ENCODE results near the gene FBXL14. TPM values are rescaled to one million over a fixed set of nuclear protein-coding genes. Genes with fewer than 3 reads are reported as not detected.

The FBXL14 gene
- total and polyA plus RNA-seq, 2 of the 13 experiments (the other 11 are each of a cell fraction or from before 2014, with no cell fraction given), result 7.0 to 7.4 TPM

- CTCF ChIA-PET (ENCODE audit: low intra/inter-chr PET ratio, low total read pairs), result no interaction called here
- intact Hi-C loops (cut with micrococcal nuclease; ENCODE audit: unreplicated experiment), result no loop called here
These were observed 61.2 kb downstream of the FBXL14 start for GRCh38 chr12:1533205-1533601.

DNA sequence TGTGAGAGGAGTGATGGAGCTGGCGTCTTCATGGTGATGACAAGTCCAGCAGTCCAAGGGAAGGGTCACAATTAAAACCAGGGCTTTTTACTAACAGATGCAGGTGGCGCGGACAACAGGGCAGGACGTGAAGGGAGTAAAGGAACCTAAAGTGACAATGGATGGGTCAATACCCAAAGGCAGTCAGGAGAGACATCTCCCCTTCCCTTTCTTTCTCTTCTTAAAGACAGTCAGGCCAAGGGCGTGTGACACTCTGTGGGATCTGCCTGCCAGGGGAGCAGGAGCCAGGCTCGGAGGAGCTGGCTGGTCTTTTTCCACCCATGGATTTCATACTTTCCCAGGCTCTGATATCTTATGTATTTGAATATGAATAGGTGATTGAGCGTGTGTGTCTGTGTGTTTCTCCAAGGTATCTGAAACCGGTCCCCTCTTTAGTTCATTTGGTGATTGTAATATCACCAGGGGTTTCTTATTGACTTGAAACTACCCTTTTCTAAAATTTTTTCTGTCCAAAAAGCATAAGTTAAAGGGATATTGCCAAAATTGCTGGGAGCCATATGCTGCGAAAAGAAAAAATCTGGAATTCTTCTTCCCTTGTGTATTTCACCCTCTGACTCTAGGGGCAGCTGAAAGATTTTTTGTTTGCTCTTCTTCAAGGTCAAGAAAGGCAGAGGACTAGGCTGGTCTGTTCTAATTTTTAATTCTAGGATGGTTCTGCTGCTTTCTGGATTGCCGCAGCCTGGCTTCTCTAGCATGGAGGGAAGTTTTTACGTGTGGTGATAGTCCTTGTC lies 61.8 kb downstream of the FBXL14 start:
- H3K9ac ChIP-seq (ENCODE audit: insufficient read depth, low read depth, low read length), result no peak overlapping the region
- intact Hi-C loops (cut with micrococcal nuclease; ENCODE audit: unreplicated experiment) (no loop called here), in situ Hi-C loops (cut with HindIII; ENCODE audit: extremely low pct_ligation_motif_present, low pct_unique_long_range_greater_than_20kb) (no loop called here)
- no peak overlapping the region for H3K27ac ChIP-seq (ENCODE audit: extremely low read length, insufficient read depth, low read length)
- no peak overlapping the region for H3K4me3 ChIP-seq (replicated peaks in 1 of 3; ENCODE audit: insufficient read depth in 1 of 3, low read depth in 2 of 3, low read length in 3 of 3)
- H3K27me3 ChIP-seq (ENCODE audit: control insufficient read depth in 1 of 2, insufficient read depth in 2 of 2, low read length in 2 of 2), result peaks cover 13 to 85% of the 10 kb centered on the region in 2 experiments; a peak in 4 of 5 replicates
- H4K20me1 ChIP-seq (ENCODE audit: insufficient read depth, low read length), result no peaks in the 10 kb centered on the region
- H2AFZ ChIP-seq (ENCODE audit: low read length), result no peak overlapping the region
- H3K4me1 ChIP-seq (ENCODE audit: insufficient read depth, low read length), result peaks cover 20% of the 10 kb centered on the region
- DNase-seq (ENCODE audit: low spot score), result no peak
- 0 out of 2 replicates have a peak, but pooled peaks have one; percentile 3 for TF ChIP-seq EZH2 (conservative IDR thresholded peaks at IDR 0.05; ENCODE audit: low read depth, low read length)
- TF ChIP-seq, protein P1, sequence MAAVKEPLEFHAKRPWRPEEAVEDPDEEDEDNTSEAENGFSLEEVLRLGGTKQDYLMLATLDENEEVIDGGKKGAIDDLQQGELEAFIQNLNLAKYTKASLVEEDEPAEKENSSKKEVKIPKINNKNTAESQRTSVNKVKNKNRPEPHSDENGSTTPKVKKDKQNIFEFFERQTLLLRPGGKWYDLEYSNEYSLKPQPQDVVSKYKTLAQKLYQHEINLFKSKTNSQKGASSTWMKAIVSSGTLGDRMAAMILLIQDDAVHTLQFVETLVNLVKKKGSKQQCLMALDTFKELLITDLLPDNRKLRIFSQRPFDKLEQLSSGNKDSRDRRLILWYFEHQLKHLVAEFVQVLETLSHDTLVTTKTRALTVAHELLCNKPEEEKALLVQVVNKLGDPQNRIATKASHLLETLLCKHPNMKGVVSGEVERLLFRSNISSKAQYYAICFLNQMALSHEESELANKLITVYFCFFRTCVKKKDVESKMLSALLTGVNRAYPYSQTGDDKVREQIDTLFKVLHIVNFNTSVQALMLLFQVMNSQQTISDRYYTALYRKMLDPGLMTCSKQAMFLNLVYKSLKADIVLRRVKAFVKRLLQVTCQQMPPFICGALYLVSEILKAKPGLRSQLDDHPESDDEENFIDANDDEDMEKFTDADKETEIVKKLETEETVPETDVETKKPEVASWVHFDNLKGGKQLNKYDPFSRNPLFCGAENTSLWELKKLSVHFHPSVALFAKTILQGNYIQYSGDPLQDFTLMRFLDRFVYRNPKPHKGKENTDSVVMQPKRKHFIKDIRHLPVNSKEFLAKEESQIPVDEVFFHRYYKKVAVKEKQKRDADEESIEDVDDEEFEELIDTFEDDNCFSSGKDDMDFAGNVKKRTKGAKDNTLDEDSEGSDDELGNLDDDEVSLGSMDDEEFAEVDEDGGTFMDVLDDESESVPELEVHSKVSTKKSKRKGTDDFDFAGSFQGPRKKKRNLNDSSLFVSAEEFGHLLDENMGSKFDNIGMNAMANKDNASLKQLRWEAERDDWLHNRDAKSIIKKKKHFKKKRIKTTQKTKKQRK (IDR thresholded peaks at IDR 0.05; ENCODE audit: low read length), result no peak
- TF ChIP-seq ZBTB8A (CRISPR knock-in tag; IDR thresholded peaks at IDR 0.05; ENCODE audit: borderline replicate concordance, low read depth), result no peak
- TF ChIP-seq, protein P2, sequence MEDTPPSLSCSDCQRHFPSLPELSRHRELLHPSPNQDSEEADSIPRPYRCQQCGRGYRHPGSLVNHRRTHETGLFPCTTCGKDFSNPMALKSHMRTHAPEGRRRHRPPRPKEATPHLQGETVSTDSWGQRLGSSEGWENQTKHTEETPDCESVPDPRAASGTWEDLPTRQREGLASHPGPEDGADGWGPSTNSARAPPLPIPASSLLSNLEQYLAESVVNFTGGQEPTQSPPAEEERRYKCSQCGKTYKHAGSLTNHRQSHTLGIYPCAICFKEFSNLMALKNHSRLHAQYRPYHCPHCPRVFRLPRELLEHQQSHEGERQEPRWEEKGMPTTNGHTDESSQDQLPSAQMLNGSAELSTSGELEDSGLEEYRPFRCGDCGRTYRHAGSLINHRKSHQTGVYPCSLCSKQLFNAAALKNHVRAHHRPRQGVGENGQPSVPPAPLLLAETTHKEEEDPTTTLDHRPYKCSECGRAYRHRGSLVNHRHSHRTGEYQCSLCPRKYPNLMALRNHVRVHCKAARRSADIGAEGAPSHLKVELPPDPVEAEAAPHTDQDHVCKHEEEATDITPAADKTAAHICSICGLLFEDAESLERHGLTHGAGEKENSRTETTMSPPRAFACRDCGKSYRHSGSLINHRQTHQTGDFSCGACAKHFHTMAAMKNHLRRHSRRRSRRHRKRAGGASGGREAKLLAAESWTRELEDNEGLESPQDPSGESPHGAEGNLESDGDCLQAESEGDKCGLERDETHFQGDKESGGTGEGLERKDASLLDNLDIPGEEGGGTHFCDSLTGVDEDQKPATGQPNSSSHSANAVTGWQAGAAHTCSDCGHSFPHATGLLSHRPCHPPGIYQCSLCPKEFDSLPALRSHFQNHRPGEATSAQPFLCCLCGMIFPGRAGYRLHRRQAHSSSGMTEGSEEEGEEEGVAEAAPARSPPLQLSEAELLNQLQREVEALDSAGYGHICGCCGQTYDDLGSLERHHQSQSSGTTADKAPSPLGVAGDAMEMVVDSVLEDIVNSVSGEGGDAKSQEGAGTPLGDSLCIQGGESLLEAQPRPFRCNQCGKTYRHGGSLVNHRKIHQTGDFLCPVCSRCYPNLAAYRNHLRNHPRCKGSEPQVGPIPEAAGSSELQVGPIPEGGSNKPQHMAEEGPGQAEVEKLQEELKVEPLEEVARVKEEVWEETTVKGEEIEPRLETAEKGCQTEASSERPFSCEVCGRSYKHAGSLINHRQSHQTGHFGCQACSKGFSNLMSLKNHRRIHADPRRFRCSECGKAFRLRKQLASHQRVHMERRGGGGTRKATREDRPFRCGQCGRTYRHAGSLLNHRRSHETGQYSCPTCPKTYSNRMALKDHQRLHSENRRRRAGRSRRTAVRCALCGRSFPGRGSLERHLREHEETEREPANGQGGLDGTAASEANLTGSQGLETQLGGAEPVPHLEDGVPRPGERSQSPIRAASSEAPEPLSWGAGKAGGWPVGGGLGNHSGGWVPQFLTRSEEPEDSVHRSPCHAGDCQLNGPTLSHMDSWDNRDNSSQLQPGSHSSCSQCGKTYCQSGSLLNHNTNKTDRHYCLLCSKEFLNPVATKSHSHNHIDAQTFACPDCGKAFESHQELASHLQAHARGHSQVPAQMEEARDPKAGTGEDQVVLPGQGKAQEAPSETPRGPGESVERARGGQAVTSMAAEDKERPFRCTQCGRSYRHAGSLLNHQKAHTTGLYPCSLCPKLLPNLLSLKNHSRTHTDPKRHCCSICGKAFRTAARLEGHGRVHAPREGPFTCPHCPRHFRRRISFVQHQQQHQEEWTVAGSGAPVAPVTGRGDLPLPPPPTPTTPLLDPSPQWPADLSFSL (CRISPR knock-in tag; IDR thresholded peaks at IDR 0.05), result no peak
- no peak for TF ChIP-seq ZNF672 (CRISPR knock-in tag; IDR thresholded peaks at IDR 0.05)
- no peak for ATAC-seq
- no TSS peak for BruUV-seq (replicated peaks)
- H3K79me2 ChIP-seq (ENCODE audit: insufficient read depth, low read length), result no peaks in the 10 kb centered on the region
- ChIA-PET CTCF (ENCODE audit: low intra/inter-chr PET ratio, low total read pairs) (no interaction called here), POLR2A (no interaction called here)
- H3K9me3 ChIP-seq (ENCODE audit: low read length), result no peaks in the 10 kb centered on the region
- 57% methylated on average over 11 of the region's 11 CpGs for WGBS (ENCODE audit: low lambda C conversion rate)
- FAIRE-seq, result no peak
- H3K4me2 ChIP-seq (ENCODE audit: low read depth, low read length), result no peak overlapping the region
- no peaks in the 10 kb centered on the region for H3K36me3 ChIP-seq (replicated peaks in 1 of 2; ENCODE audit: control insufficient read depth in 1 of 2, insufficient read depth in 2 of 2, low read length in 2 of 2)

More at GRCh38 chr12:1533205-1533601, 61.2 kb downstream of the FBXL14 start:
- no peak for DNase-seq (ENCODE audit: low spot score)
- Histone ChIP-seq H3K4me2 (ENCODE audit: low read depth, low read length) (0 out of 2 replicates have a peak overlapping the region, but pooled peaks have one; percentile 30), H3K36me3 (replicated peaks in 1 of 2; ENCODE audit: control insufficient read depth in 1 of 2, insufficient read depth in 2 of 2, low read length in 2 of 2) (no peaks in the 10 kb centered on the region), H3K4me1 (ENCODE audit: insufficient read depth, low read length) (peaks cover 20% of the 10 kb centered on the region), H3K9me3 (ENCODE audit: low read length) (no peaks in the 10 kb centered on the region), H4K20me1 (ENCODE audit: insufficient read depth, low read length) (no peaks in the 10 kb centered on the region), H3K4me3 (replicated peaks in 1 of 3; ENCODE audit: insufficient read depth in 1 of 3, low read depth in 2 of 3, low read length in 3 of 3) (no peak overlapping the region; a peak in 1 of 6 replicates), H3K79me2 (ENCODE audit: insufficient read depth, low read length) (no peaks in the 10 kb centered on the region), H3K27ac (ENCODE audit: extremely low read length, insufficient read depth, low read length) (no peak overlapping the region), H2AFZ (ENCODE audit: low read length) (no peak overlapping the region), H3K9ac (ENCODE audit: insufficient read depth, low read depth, low read length) (no peak overlapping the region), H3K27me3 (ENCODE audit: control insufficient read depth in 1 of 2, insufficient read depth in 2 of 2, low read length in 2 of 2) (peaks cover 14 to 85% of the 10 kb centered on the region in 2 experiments; a peak in 4 of 5 replicates)
- POLR2A ChIA-PET, result no interaction called here
- in situ Hi-C loops (cut with HindIII; ENCODE audit: extremely low pct_ligation_motif_present, low pct_unique_long_range_greater_than_20kb), result no loop called here
- BruUV-seq (replicated peaks), result no TSS peak
- FAIRE-seq, result no peak
- 2% methylated on average over 8 of the region's 9 CpGs for WGBS (ENCODE audit: low lambda C conversion rate)
- TF ChIP-seq ETV6 (CRISPR knock-in tag; conservative IDR thresholded peaks at IDR 0.05) (no peak), EZH2 (conservative IDR thresholded peaks at IDR 0.05; ENCODE audit: low read depth, low read length) (0 out of 2 replicates have a peak, but pooled peaks have one; percentile 9)
- peak; percentile 42 for ATAC-seq

All from HepG2 (cell line).